ENCODE results near the gene C1QTNF7. TPM values are rescaled to one million over a fixed set of nuclear protein-coding genes. Genes with fewer than 3 reads are reported as not detected.

The C1QTNF7 gene
- total RNA-seq, 1 experiment from 2014 or later = not detected

DNA sequence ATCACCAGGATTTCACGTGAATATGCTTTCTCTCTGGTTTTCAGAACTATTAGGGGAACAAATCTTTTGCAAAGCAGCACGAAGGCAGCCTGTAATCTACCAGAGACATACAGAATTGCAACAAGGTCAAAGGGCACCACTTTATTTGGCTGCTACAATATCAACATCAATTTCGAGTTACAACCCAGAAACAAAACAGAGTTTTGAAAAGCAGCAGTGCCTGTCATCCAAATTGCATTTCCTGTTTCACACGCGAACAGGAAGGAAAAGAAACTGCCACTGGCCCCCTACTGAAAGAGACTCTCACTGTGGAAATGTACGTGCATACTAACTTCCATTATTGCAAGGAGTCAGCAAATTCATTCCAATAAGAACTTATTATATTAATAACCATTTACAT is 17.1 kb upstream of the C1QTNF7 start:
- Histone ChIP-seq H4K20me1 (ENCODE audit: insufficient read depth) (no peaks in the 10 kb centered on the region), H3K27me3 (ENCODE audit: insufficient read depth, low read length) (peaks cover 20% of the 10 kb centered on the region), H3K9me3 (ENCODE audit: control insufficient read depth in 1 of 2, insufficient read depth in 1 of 2, low read depth in 1 of 2, low read length in 2 of 2) (no peaks in the 10 kb centered on the region), H3K9me2 (ENCODE audit: insufficient read depth) (no peaks in the 10 kb centered on the region), H3K4me3 (replicated peaks in 1 of 2; ENCODE audit: low read depth in 1 of 2, low read length in 2 of 2) (no peak overlapping the region), H3K36me3 (ENCODE audit: control insufficient read depth in 1 of 2, insufficient read depth in 2 of 2, low read length in 2 of 2) (no peaks in the 10 kb centered on the region), H3K27ac (ENCODE audit: low read depth, low read length) (no peak overlapping the region), H3K9ac (ENCODE audit: low read length) (no peak overlapping the region), H2AFZ (ENCODE audit: low read depth, low read length, poor library complexity, severe bottlenecking) (no peak overlapping the region), H3K4me1 (ENCODE audit: control insufficient read depth in 1 of 2, insufficient read depth in 2 of 2, low read length in 2 of 2) (no peaks in the 10 kb centered on the region), H3K4me2 (ENCODE audit: low read length) (no peak overlapping the region), H3K79me2 (ENCODE audit: insufficient read depth, low read length) (no peaks in the 10 kb centered on the region)
- TF ChIP-seq YY1 (IDR thresholded peaks at IDR 0.05; ENCODE audit: extremely low read depth, insufficient replicate concordance, low read depth, low read length) = no peak
- TF ChIP-seq, protein P1, sequence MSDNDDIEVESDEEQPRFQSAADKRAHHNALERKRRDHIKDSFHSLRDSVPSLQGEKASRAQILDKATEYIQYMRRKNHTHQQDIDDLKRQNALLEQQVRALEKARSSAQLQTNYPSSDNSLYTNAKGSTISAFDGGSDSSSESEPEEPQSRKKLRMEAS (IDR thresholded peaks at IDR 0.05) = no peak
- no TSS peak for BruUV-seq (replicated peaks)
- ChIA-PET POLR2A (no interaction called here), RAD21 (ENCODE audit: low non-redundant PET in 1 of 2, low total read pairs in 2 of 2, uncharacterized antibody in 2 of 2, unreplicated experiment in 2 of 2) (no interaction called here), CTCF (no interaction called here)
- intact Hi-C loops (cut with micrococcal nuclease) = no loop called here
- ATAC-seq = no peak
- no peak for DNase-seq (ENCODE audit: low read depth, low spot score)

DNA sequence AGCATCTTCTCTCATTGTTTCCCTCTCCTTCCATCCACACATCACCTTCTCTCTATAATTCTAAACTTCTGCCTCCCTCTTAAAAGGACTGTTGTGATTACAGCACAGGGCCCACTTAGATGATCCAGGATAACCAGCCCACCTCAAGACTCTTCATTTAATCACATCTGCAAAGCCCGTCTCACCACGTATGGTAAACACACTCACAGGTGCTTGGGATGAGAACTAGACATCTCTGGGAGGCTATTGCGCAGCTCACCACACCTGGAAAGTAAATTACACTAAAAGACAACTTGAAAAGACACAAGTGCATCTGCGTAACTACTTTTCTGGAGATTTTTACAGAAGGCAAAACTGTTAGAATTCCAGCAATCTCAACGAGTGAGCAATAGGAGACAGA is 15.4 kb upstream of the C1QTNF7 start:
- BruUV-seq (replicated peaks) = no TSS peak
- no peak for TF ChIP-seq EGR1 (IDR thresholded peaks at IDR 0.05; ENCODE audit: low read depth)
- TF ChIP-seq POLR2AphosphoS5 (IDR thresholded peaks at IDR 0.05; ENCODE audit: low read depth, low read length) = no peak
- TF ChIP-seq CEBPB (IDR thresholded peaks at IDR 0.05; ENCODE audit: low read depth) = no peak
- TF ChIP-seq, protein P1 (IDR thresholded peaks at IDR 0.05) = no peak
- TF ChIP-seq ELF1 (IDR thresholded peaks at IDR 0.05; ENCODE audit: borderline replicate concordance, low read depth) = no peak
- ChIA-PET RAD21 (ENCODE audit: low non-redundant PET in 1 of 2, low total read pairs in 2 of 2, uncharacterized antibody in 2 of 2, unreplicated experiment in 2 of 2) (no interaction called here), POLR2A (no interaction called here), CTCF (no interaction called here)
- H3K9me2 ChIP-seq (ENCODE audit: insufficient read depth) = no peaks in the 10 kb centered on the region
- H3K4me3 ChIP-seq (replicated peaks in 1 of 2; ENCODE audit: low read depth in 1 of 2, low read length in 2 of 2) = no peak overlapping the region
- no peak overlapping the region for H3K27ac ChIP-seq (ENCODE audit: low read depth, low read length)
- H3K27me3 ChIP-seq (ENCODE audit: insufficient read depth, low read length) = peaks cover 15% of the 10 kb centered on the region
- no peak overlapping the region for H3K4me2 ChIP-seq (ENCODE audit: low read length)
- no peak overlapping the region for H2AFZ ChIP-seq (ENCODE audit: low read depth, low read length, poor library complexity, severe bottlenecking)
- no peaks in the 10 kb centered on the region for H4K20me1 ChIP-seq (ENCODE audit: insufficient read depth)
- intact Hi-C loops (cut with micrococcal nuclease) = no loop called here
- ATAC-seq (no peak), DNase-seq (ENCODE audit: low read depth, low spot score) (no peak)
- H3K9me3 ChIP-seq (ENCODE audit: control insufficient read depth in 1 of 2, insufficient read depth in 1 of 2, low read depth in 1 of 2, low read length in 2 of 2) = no peaks in the 10 kb centered on the region
- H3K79me2 ChIP-seq (ENCODE audit: insufficient read depth, low read length) = no peaks in the 10 kb centered on the region
- H3K36me3 ChIP-seq (ENCODE audit: control insufficient read depth in 1 of 2, insufficient read depth in 2 of 2, low read length in 2 of 2) = no peaks in the 10 kb centered on the region
- H3K9ac ChIP-seq (ENCODE audit: low read length) = no peak overlapping the region
- no peaks in the 10 kb centered on the region for H3K4me1 ChIP-seq (ENCODE audit: control insufficient read depth in 1 of 2, insufficient read depth in 2 of 2, low read length in 2 of 2)
